NCI-H1694 (cell line): Measurements from ENCODE around the gene AJAP1.

ENCODE experiments used
- DNase-seq: peaks from one replicate; lab custom pipeline; 2025; lab: John Stamatoyannopoulos, UW

Gene AJAP1

DNA sequence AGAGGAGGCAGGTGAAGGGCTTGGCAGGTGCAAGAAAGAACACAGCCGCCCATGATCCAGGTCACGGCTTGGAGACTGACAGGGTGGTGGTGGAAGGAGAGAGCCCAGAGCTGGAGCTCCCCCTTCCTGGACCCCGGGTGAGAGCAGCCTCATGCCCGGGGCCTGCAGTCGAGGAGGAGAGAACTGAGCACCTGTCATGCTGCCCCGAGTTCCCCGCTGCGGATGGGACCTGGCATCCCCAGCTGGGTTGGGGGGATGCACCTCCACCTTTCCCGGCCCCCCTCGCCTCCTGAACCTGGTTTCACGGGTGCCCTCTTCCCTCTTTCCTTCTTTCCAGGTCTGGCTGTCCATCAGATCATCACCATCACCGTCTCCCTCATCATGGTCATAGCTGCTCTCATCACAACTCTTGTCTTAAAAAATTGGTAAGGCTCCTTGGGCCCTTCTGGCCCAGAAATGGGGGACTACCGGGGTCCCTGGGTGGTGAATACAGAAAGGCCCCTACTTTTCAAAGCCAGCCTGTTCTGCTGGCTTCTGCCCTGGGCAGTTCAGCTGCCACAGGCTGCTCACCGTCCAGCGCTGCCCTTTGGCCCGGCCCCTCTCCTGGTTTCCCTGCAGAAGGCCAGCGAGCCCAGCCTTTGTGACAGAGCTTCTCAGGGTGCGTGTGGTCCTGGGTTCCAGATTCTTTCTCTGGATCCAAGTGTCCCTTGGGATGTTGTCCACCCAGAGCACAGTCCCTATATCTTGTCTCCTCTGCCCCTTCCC, 115.3 kb downstream of the AJAP1 start:
- DNase-seq, result no peak

DNA sequence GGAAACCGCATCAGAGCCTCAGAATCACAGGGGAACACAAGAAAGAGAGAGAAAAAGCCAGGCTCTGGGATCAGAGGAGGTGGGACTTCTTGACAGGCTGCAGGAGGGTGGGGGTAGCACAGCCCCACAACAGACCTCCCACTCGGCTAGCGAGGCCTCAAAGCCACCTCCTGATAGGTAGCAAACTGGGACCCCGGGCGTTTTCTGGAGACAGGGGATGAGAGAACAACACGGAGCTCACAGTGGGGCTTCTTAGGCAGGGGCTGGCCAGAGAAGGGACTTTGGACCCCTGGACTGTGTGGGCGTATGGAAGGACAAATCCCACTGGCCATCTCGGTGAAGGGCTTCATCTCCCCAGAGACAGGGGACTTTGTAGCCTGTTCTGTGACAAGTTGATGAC, 116.3 kb downstream of the AJAP1 start:
- no peak for DNase-seq

DNA sequence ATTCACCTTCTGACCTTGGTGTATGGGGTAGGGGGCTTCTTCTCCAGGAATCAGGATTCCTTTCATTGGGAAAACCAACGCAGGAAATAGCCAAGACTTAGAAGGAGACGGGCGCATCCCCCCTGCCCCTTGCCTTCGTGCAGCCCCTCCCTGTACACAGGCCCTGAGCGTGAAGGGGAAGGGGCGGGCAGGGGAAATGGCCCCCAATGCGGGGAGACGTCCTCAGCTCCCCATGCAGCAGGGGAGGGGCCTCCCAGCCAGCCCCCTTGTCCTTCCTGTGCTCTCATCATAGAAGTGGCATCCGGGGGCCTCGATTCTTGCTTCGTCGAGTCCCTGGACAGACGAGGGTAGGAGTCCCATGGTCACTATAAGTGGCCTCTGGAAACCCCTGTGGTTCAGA, 116.9 kb downstream of the AJAP1 start:
- DNase-seq, result no peak

DNA sequence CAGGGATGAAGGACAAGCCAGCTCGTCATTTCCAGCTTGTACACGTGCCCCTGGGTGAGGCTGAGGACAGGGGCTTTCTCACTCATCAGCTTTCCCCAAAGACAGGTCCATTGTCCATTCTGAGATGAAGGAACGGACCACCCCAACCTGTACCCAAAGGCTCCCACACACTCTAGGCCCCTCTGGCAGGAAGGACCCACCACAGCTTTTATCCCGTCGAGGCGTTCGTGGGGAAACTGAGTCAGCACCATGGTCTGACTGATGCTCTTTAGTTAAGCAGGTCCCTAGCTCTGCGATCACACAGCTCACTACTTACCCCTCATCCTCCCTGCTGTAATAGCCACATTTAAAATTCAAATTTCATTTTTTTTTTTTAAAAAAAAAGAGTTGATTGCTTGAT, 117.3 kb downstream of the AJAP1 start:
- no peak for DNase-seq

- DNase-seq, result no peak
These were observed 118.0 kb downstream of the AJAP1 start for GRCh38 chr1:4772294-4773010.

DNA sequence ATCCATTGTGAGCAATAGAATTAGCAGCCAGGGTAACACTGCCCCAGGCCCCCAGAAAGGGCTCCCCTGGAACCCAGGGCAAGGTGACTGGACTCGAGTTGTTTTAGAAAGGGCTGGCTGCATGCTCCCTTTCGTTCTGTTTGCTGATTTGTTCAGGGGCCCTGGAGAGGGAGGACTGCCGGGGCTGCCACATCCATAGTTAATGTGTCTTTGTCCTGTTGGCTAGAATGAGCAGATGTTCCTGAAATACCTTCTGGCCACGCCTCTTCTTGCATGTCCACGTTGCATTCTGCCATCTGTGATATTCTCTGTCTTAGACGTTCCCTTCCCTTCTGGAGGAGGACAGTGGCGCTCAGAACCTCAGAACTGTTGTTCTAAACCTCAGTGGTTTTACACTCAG, 118.8 kb downstream of the AJAP1 start:
- no peak for DNase-seq

DNA sequence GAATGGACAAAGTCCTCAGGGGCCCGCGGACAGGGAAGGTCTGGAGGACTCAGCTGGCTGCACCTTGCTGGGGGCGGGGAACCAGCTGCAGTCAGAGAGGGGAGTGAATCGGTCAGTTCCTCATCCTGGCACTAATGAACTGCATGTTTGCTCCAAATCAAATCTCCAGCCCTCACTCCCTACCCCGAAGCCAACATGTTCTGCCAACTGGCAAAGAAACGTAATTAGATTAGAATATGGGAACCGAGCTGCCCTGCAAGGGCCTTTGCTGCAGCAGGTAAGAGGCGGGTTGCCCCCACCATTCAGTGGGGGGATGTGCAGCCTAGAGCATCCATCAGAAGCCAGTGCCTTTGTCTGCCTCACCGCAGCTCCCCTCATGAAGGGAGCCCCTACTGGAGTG, 121.1 kb downstream of the AJAP1 start:
- DNase-seq, result no peak

GRCh38 chr1:4778056-4778455, 123.6 kb downstream of the AJAP1 start:
- DNase-seq, result no peak

GRCh38 chr1:4781646-4782045, 127.2 kb downstream of the AJAP1 start:
- no peak for DNase-seq

DNA sequence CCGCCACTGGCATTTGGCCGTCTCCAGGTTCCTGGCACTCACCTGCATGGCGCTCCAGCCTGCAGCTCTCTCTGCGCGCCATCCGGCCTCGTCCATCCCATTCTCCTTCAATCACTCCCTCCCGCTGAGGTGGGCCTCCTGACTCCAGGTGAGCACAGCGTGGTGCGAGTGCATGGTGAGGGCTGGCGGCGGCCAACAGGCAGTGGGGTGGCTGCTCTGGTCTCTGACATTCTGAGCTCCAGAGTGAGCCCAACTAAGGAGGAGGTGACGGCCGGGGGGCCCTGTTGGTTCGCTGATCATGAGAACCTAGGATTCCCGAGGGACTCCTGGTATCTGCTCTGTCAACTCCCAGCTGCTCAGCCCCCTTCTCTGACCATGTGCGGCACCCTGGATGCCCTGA, 130.4 kb downstream of the AJAP1 start:
- DNase-seq, result no peak

- no peak for DNase-seq
These were observed 131.6 kb downstream of the AJAP1 start for GRCh38 chr1:4786055-4786454.

GRCh38 chr1:4787551-4787950, 133.1 kb downstream of the AJAP1 start:
- no peak for DNase-seq

DNA sequence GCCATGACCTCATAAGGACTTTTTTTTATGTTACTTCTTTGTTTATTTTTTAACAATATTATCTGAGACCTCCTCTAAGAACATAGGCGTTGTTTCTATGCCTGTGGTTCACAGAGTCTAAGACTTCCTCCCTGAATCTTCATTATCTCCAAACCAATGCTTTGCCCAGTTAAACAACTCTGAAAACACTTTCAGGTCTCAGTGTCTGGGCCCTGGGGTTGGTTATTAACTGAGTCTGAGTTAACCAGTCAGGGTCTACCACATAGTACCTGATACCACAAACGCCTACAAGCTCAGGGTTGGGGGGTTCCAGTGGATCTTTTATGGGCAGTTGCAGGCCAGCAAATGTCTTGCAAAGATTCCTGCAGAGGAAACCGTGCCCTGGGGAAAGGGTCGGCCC, 138.2 kb downstream of the AJAP1 start:
- DNase-seq, result no peak

- DNase-seq, result no peak
These were observed 139.8 kb downstream of the AJAP1 start for GRCh38 chr1:4794020-4794780.

DNA sequence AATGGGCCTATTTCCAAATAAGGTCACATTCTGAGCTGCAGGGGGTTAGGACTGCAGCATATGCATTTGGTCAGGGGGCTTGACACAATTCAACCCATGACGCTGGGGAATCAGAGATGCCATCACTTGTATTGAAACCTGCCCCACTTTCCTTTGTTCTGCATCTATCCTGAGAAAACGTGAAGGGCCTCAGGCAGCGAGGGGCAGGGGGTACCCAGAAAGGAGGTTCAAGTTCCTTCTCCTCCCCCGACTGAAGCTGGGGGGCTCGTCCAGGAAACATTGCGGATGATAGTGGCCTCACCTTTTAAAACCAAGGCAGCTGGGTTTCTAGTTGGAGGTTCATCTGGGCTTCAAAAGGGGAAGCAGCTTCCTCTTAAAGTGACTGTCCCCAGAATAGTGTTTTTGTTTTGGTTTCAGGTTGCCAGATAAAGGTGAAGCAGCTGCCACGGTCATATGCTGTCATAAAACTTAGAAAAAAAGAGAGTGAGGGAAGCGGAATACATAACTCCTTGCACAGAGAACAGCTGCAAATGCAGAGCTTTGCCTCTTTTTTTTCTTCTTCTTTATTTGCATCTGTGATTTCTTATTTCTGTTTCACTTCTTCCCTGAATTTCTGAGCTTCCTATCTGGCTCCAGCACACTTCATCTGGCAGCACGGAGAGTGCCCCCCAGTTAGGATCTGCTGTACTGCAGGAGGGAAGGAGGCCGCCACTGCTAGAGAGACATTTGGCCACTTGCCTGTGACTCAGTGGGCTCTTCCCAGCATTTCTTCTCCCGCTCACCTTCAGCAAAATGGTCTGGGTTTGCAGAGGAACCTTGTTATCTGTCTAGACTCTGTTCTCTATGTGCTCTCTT, 142.0 kb downstream of the AJAP1 start:
- peak; percentile 5 for DNase-seq

GRCh38 chr1:4797016-4797410, 142.6 kb downstream of the AJAP1 start:
- DNase-seq, result no peak

DNA sequence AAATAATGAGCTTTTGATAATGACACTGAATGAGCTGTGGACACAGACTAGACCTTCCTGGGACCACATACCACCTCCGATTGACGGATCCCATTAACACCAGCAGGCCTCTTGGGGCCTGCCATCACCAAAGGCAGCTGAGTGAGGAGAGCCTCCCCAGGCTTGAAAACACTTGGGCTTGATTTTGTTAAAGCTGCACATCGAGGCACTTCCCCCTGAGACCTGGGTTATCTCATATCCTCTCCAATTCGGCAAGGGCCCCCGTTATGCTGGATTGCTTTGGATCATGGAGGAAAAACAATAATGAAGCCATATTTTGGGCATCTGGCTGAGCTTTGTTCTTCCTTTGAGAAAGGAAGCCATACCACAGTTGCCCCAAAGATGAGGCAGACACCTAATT, 143.0 kb downstream of the AJAP1 start:
- DNase-seq, result no peak

- no peak for DNase-seq
These were observed 146.9 kb downstream of the AJAP1 start for GRCh38 chr1:4801192-4801924.

DNA sequence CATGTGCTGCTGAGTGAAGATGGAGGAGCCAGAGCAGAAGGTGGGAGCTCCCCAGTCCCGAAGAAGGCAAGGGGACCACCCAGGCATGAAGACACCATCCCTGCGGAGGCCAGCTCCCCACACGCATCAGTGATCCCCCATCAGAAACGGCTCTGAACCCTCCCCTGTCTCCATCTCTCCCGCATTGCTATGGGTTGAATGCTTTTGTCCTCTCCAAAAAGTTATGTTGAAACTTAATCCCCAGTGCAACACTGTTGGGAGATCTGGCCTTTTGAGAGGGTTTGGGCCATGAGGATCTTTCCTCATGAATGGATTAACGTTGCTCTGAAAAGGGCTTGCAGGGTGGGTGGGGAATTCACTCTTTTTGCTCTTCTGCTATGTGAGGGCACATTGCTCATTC, 147.6 kb downstream of the AJAP1 start:
- no peak for DNase-seq

DNA sequence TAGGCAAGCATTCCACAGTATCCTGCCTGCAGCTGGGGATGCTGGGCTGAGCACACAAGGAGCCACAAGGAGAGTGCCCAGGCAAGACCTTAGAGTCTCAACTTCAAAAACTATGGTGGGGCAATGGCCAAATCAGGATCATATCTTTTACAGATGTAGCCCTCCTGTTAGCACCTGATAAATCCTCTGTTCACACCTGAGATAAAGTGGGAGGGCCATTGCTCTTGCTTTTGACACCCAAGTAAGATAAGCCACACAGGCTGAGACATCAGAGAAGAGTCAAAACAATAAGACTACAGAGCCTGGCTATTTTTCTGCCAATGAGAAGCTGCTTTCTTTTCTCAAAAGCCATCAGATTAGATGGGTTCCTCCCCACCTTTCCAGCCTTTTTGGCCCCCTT, 148.9 kb downstream of the AJAP1 start:
- DNase-seq, result no peak

GRCh38 chr1:4805987-4806386, 151.6 kb downstream of the AJAP1 start:
- DNase-seq, result no peak
